GM06990 (cell line): ENCODE results near the gene ERFL.

Experiments used
- DNase-seq: peaks from one replicate; pipeline ENCODE4 v3.0.0-alpha.2; 2011; ENCODE audit not compliant: insufficient read length; ENCODE audit errors: extremely low read depth
- H3K27me3 ChIP-seq: replicated peaks from 2 replicates; pipeline ENCODE4 v1.6.0; 2011; ENCODE audit warnings: low read length; ENCODE audit not compliant: control insufficient read depth, insufficient read depth
- H3K36me3 ChIP-seq: 2 replicates; pipeline ENCODE4 v1.5.1; 2011; ENCODE audit warnings: low read length; ENCODE audit not compliant: control insufficient read depth, insufficient read depth
- H3K4me3 ChIP-seq: replicated peaks from 2 replicates; pipeline ENCODE4 v1.5.1; 2011; ENCODE audit warnings: low read depth, mild to moderate bottlenecking, control low read depth, low read length
- TF ChIP-seq, protein P1 (sequence below): IDR thresholded peaks from 2 replicates; pipeline ENCODE4 v1.5.1; 2011; ENCODE audit warnings: low read length, control low read depth, mild to moderate bottlenecking, inconsistent platforms; ENCODE audit not compliant: insufficient read depth, poor library complexity, severe bottlenecking

Gene ERFL

DNA sequence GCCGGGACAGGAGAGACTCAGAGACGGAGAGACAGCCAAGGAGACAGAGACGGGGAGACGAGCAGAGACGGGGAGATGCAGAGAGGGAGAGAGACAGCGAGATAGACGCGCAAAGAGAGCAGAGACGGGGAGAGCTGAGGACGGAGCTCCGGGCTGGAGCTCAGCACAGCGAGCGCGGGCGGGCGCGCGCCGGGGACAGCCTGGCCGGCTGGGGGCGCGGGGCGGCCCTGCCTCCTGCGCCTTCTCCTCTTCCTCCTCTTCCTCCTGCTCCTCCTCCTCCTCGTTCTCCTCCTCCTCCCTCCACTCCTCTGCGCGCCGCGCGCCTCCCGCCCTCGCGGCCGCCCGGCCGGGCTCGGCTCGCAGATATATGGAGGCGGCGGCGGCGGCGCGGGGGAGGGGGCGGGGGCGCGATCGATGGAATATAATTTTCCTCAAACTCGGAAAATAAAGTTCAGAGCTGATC, at the start of gene ERFL:
Gene ERFL (minus strand): TSS at position 229 of the 463 bp plus-strand sequence. CDS start 15,530 bp downstream, outside the sequence.
- no peaks in the 10 kb centered on the region for H3K36me3 ChIP-seq
- no peak for DNase-seq
- peak within 1 kb of the TSS; percentile 52 for H3K4me3 ChIP-seq
- peaks cover 7% of the 10 kb centered on the region for H3K27me3 ChIP-seq
- TF ChIP-seq, protein P1, sequence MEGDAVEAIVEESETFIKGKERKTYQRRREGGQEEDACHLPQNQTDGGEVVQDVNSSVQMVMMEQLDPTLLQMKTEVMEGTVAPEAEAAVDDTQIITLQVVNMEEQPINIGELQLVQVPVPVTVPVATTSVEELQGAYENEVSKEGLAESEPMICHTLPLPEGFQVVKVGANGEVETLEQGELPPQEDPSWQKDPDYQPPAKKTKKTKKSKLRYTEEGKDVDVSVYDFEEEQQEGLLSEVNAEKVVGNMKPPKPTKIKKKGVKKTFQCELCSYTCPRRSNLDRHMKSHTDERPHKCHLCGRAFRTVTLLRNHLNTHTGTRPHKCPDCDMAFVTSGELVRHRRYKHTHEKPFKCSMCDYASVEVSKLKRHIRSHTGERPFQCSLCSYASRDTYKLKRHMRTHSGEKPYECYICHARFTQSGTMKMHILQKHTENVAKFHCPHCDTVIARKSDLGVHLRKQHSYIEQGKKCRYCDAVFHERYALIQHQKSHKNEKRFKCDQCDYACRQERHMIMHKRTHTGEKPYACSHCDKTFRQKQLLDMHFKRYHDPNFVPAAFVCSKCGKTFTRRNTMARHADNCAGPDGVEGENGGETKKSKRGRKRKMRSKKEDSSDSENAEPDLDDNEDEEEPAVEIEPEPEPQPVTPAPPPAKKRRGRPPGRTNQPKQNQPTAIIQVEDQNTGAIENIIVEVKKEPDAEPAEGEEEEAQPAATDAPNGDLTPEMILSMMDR, result no peak

DNA sequence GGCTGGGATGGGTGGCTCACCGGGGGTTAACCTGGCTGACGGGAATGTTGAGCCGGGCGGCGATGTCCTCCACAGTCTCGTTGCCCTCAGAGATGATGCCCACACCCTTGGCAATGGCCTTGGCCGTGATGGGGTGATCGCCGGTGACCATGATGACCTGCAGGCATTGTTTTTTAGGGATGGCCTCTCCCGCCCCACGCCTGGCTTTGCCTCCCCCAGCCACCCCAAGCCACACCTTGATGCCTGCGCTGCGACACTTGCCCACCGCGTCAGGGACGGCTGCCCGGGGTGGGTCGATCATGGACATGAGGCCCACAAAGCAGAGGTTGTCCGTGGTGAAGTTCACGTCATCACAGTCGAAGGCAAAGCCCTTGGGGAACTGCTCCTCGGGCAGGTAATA, 49.7 kb upstream of the ERFL start:
- DNase-seq, result no peak
- Histone ChIP-seq H3K36me3 (no peaks in the 10 kb centered on the region), H3K4me3 (no peak overlapping the region), H3K27me3 (no peaks in the 10 kb centered on the region)
- TF ChIP-seq, protein P1, result no peak

DNA sequence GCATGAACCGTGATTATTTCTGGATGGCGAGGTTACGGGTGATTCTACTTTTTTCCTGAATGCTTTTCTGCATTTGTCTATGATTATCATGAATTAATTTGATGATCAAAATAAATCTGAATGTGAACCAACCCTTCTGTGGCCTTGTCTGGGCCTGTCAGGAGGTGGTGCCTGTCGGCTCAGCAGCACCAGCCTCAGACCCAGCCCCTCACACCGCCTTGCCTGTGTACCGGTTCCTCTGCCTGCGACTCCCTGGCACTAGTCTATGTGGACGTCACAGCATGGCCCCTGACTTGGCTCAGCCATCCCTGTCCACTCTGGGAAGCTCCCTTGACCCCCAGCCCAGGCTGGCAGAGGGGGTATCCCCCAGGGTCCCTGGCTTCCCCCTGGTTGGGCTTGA, 46.4 kb upstream of the ERFL start:
- H3K36me3 ChIP-seq, result no peaks in the 10 kb centered on the region

DNA sequence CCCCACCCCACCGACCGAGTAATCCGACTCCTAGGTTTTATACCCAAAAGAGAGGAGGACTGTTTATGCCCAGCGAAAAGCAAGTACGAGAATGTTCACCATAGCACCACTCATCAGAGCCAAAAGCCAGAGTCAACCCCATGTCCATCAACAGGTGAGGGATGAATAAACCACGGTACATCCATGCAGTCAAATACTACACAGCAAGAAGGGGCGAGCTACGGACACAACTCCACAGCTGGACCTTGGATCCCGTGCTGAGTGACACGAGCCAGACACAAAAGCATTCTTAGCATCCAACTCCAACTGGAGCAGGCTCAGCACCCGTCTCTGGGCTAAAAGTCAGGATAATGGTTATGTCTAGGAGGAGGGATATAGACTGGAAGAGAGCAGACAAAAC, 43.1 kb upstream of the ERFL start:
- no peak for DNase-seq
- Histone ChIP-seq H3K36me3 (no peaks in the 10 kb centered on the region), H3K27me3 (no peaks in the 10 kb centered on the region), H3K4me3 (no peak overlapping the region)
- TF ChIP-seq, protein P1, result no peak

More for the DNA sequence above, 46.4 kb upstream of the ERFL start:
- DNase-seq, result no peak
- Histone ChIP-seq H3K4me3 (no peak overlapping the region), H3K27me3 (no peaks in the 10 kb centered on the region)
- TF ChIP-seq, protein P1, result no peak

DNA sequence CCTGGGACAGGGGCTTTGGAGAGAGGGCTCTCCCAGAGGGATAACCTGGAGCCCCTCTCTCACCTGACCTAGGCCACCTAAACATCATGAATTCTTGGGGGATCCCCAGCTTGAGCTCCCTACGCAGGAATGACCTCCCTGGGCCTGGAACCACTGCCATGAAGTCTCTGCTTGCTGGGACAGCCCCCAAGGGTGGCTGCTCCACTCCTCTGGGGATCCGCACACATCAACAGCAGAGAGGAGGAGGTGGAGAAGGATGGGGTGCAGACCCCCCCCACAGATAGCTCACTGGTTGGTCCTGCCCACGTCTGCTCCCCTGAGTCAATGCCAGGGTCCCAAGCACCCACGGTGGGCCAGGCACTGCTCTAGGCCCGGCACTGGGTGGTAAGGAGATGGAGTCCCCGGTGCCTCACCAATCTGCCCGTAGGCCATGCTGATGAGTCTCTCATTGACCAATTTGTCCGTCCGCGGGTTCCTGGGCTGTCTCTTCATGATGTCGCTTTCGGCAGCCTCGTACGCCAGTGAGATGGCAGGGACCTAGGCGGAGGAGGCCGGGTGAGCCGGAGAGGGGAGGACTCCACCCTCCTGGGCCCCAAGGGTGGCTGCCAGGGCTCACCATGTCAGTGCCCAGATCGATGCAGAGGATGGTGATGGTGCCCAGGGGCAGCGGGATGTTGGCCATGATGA, 41.7 kb upstream of the ERFL start:
- no peak for DNase-seq
- Histone ChIP-seq H3K27me3 (no peaks in the 10 kb centered on the region; the same call in 1 of the 2 replicates), H3K36me3 (no peaks in the 10 kb centered on the region), H3K4me3 (no peak overlapping the region)
- TF ChIP-seq, protein P1, result no peak
